GM12875 (cell line): ENCODE data around the gene RASD2.
"Not testable (repeated sequence)": the region's sequence is repeated elsewhere in the genome, so short reads cannot be mapped to it uniquely, and the experiment has no call there.

ENCODE experiments used
- H3K4me3 ChIP-seq: one replicate; pipeline ENCODE4 v1.5.1; 2011; ENCODE audit warnings: low read depth, low read length, control low read depth
- TF ChIP-seq, protein P1 (sequence below): IDR thresholded peaks from 2 replicates; pipeline ENCODE4 v1.5.1; 2011; ENCODE audit warnings: low read depth, mild to moderate bottlenecking, control low read depth, inconsistent platforms, low read length, moderate library complexity, borderline replicate concordance; ENCODE audit not compliant: insufficient read depth

Gene RASD2, protein sequence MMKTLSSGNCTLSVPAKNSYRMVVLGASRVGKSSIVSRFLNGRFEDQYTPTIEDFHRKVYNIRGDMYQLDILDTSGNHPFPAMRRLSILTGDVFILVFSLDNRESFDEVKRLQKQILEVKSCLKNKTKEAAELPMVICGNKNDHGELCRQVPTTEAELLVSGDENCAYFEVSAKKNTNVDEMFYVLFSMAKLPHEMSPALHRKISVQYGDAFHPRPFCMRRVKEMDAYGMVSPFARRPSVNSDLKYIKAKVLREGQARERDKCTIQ

DNA sequence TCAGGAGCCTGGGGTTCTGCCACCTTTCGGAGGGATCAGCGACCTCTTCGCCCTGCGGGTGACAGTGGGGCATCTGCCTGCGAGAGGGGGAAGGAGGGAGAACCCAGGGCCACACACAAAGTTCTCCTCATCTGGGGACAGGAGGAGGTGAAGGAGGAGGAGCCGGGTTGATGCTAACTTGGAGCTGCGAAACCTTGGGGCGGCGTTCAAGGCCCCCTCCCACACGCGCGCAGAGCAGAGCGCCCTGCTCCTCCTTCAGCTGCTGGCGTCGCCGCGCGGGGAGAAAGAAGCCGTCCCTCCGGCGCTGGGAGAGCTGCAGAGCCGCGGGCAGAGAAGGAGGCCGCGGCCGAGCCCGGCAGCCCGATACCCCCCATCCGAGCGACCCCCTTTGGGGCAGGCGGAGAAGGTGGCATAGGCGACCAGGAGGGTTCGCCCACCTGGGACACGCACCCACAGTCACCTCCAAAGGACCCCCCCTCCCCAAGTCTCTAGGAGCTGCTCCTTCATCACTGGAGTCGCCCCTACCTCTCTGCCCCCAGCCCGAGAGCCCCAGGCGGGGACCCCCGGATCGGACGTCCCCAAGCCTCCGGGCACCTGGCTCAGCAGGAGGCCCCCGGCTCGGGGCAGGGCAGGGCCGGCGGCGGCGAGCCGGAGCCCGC lies at the start of gene RASD2:
Gene RASD2, plus strand, starts transcription at position 237 of the 659 bp plus-strand sequence. CDS start 5,979 bp downstream, outside the sequence.
- TF ChIP-seq, protein P1, sequence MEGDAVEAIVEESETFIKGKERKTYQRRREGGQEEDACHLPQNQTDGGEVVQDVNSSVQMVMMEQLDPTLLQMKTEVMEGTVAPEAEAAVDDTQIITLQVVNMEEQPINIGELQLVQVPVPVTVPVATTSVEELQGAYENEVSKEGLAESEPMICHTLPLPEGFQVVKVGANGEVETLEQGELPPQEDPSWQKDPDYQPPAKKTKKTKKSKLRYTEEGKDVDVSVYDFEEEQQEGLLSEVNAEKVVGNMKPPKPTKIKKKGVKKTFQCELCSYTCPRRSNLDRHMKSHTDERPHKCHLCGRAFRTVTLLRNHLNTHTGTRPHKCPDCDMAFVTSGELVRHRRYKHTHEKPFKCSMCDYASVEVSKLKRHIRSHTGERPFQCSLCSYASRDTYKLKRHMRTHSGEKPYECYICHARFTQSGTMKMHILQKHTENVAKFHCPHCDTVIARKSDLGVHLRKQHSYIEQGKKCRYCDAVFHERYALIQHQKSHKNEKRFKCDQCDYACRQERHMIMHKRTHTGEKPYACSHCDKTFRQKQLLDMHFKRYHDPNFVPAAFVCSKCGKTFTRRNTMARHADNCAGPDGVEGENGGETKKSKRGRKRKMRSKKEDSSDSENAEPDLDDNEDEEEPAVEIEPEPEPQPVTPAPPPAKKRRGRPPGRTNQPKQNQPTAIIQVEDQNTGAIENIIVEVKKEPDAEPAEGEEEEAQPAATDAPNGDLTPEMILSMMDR = 0 out of 2 replicates have a peak, but pooled peaks have one; percentile 1
- peak within 1 kb of the TSS; percentile 46 for H3K4me3 ChIP-seq

DNA sequence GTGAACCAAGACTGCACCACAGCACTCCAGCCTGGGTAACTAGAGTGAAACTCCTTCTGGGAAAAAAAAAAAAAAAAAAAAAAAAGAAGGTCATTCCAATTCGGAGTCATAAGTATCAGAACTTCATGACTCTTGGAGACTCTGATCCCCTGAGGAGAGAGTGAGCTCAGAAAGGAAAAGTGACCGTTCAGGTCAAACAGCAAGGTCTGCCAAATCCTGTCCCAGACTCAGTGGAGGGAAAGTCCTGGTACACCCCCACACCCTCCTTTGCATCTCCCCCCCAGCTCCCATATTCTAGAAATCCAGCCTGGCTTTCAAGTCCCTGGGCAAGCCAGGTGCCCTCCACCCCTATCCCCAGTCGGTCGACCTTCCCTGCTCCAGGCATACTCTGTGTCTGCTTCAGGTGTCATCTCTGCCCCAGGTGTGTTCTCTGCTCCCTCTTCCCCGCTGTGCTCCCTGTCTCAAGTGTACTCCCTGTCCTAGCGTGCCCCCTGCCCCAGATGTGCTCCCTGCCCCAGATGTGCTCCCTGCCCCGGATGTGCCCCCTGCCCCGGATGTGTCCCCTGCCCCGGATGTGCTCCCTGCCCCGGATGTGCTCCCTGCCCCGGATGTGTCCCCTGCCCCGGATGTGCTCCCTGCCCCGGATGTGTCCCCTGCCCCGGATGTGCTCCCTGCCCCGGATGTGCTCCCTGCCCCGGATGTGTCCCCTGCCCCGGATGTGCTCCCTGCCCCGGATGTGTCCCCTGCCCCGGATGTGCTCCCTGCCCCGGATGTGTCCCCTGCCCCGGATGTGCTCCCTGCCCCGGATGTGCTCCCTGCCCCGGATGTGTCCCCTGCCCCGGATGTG lies 49.3 kb upstream of the RASD2 start:
- not testable (repeated sequence) for H3K4me3 ChIP-seq

DNA sequence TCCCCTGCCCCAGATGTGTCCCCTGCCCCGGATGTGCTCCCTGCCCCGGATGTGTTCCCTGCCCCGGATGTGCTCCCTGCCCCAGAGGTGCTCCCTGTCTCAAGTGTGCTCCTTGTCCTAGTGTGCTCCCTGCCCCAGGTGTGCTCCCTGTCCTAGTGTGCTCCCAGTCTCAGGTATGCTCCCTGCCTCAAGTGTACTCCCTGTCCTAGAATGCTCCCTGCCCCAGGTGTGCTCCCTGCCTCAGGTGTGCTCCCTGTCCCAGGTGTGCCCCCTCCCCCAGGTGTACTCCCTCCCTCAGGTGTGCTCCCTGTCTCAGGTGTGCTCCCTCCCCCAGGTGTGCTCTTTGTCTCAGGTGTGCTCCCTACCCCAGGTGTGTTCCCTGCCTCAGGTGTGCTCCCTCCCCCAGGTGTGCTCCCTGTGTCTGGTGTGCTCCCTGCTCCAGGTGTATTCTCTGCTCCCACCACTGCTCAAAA lies 48.7 kb upstream of the RASD2 start:
- TF ChIP-seq, protein P1 = no peak
- no peak overlapping the region for H3K4me3 ChIP-seq

DNA sequence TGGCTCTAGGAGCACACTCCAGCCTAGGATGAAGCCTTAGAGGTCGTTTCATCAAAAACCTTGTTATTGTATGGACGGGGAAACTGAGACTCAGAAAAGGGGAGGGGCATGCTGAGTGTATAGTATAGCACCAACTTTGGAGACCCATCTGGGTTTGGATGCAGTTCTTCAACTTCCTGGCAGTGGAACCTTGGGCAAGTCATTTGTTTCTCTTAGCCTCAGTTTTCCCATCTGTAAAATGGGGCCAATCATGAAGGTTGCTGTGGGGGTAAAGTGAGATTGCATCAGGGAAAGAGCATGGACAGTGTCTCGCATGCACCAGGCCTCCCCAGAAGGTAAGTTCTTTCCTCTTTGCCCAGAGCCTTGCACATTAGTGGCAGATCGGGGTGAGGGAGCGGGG lies 47.6 kb upstream of the RASD2 start:
- H3K4me3 ChIP-seq = no peak overlapping the region
- TF ChIP-seq, protein P1 = no peak

DNA sequence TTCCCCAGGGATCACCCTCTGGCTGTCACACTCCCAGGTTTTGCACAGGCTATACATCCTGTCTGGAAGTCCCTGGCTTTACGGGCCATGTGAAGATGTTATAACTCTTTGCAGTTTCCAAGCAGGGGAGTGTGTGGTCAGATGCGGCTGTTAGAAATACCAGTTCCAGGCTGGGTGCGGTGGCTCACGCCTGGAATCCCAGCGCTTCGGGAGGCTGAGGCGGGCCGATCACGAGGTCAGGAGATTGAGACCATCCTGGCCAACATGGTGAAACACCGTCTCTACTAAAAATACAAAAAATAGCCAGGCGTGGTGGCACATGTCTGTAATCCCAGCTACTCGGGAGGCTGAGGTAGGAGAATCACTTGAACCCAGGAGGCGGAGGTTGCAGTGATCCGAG lies 44.9 kb upstream of the RASD2 start:
- not testable (repeated sequence) for H3K4me3 ChIP-seq

DNA sequence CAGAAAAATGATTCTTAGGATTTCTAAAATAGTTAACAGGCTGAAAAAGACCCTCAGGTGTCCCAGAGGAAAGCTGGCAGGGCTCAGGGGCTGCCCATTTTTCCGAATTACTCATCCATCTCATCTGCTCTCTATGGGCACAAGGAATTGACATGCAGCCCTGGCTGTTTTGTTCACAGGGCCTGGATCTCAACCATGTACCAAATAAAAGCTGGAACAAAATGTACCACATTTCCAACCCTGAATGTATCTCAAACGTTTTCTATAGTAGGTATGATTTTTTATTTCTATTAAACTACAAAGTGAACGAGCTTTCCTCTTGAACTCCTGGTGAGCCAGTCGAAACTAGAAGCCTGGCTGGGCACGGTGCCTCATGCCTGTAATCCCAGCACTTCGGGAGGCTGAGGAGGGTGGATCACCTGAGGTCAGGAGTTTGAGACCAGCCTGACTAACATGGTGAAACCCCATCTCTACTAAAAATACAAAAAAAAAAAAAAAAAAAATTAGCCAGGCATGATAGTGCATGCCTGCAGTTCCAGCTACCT lies 43.8 kb upstream of the RASD2 start:
- no peak overlapping the region for H3K4me3 ChIP-seq
- TF ChIP-seq, protein P1 = no peak

DNA sequence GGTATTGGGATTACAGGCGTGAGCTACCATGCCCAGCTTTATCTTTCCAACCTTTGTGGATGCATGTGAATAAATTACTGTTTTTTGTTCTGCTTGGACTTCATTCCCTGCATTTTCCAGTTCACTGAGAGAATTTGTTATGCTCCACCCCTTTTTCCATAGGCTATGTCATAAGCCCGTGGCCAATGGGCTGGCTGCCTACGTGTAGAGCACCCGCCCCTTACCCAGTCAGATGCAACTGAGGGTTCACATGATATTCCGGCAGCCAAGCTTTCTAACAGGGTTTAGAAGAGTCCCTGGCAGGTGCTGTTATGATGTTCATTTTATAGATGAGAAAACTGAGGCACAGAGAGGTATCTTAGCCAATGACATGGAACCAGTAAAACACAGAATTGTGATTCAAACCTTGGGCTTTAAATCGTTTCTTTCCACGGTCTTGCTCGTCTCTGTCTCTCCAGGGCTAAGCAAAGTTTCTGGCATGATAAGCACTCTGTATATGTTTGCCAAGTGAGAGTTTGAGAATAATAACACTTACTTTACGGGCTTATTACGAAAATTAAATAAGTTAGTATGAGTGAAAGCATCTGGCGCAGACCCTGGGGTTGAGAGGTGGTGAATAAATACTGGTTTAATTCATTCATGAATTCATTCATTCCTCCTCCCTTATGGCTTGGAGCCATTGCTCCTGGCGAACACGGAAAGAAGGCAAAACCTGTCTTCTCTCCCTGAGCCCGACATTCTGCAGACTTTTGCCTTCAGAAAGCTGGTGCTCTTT lies 42.4 kb upstream of the RASD2 start:
- no peak overlapping the region for H3K4me3 ChIP-seq
- TF ChIP-seq, protein P1 = no peak
